Activated CD4-positive, alpha-beta T cell treated with anti-CD3 and anti-CD28 coated beads, Interleukin-2, amount 50 U/mL, for 48 hours (primary cell): Measurements from ENCODE around the gene ZNF341.
"Not testable (repeated sequence)": the region's sequence is repeated elsewhere in the genome, so short reads cannot be mapped to it uniquely, and the experiment has no call there.

Experiments used
- DNase-seq, 2 experiments: peaks; one replicate each; pipeline ENCODE4 v3.0.0-alpha.2; 2020

Gene ZNF341

DNA sequence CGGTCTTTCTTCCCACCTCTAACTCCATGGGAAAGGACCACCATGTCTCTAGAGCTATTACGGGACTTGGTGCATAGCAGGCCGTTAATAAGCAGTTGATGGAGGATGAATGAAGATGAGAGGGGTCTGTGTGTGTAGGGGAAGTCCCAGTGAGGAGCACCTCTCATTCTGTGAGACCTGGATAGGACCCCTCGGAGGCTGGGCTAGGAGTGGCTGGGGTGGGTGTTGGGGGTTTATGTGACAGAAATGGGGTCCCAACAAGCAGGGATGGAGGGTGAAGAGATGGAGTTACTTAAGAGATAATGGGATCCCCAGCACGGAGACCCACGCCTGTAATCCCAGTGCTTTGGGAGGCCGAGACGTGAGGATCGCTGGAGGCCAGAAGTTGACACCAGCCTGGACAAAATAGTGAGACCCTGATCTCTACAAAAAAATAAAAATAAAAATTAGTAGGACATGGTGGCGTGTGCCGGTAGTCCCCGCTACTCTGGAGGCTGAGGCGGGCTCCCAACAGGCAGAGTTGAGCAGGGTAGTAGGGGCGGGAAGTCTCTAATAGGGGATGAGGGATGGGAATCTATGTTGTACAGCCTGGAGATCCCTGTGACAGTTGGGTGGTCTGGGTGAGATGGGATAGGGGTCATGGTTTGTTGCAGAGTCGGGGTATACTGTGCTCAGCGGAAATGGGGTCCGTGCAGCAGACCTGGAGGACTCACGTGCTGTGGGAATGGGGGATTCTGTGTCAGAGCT, 677 bp upstream of the ZNF341 start:
- no peak for DNase-seq

DNA sequence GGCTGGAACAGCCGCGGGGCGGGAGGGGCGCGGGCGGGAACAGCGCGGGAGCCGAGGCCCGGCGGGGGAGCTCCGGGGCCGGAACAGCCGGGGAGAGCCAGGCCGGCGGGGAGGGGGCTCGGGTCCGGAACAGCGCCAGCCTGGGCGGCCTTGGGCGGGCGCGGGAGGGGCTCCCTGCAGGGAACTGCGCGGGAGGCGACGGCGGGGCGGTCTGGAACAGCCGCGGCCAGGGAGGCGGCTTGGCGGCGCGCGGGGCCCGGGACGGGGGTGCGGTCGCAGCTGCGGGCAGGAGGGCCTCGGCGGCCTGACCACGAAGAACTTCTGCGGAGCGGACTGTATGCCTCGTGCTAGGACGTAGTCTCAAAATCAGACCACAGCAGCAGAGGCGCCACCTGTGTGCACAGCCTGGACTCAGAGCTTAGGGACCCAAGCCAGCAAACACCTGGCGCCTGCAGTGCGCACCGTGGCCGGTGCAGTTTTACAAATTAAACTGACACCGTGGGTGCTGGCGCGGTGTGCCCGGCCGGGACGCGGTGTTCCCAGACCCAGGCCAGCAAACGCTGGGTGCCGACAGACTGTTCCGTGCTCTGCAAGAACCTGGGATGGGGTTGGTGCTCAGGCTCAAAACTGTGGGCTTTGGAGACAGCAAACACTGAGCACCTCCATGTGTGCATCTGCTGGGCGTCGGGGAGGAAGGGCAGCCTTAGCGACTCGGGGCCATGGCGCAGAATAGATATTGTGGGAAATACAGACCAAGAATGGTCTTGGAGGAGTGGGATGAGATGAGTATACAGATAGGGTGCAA, 572 bp downstream of the ZNF341 start:
- peak; percentile 75 to 77 for DNase-seq

DNA sequence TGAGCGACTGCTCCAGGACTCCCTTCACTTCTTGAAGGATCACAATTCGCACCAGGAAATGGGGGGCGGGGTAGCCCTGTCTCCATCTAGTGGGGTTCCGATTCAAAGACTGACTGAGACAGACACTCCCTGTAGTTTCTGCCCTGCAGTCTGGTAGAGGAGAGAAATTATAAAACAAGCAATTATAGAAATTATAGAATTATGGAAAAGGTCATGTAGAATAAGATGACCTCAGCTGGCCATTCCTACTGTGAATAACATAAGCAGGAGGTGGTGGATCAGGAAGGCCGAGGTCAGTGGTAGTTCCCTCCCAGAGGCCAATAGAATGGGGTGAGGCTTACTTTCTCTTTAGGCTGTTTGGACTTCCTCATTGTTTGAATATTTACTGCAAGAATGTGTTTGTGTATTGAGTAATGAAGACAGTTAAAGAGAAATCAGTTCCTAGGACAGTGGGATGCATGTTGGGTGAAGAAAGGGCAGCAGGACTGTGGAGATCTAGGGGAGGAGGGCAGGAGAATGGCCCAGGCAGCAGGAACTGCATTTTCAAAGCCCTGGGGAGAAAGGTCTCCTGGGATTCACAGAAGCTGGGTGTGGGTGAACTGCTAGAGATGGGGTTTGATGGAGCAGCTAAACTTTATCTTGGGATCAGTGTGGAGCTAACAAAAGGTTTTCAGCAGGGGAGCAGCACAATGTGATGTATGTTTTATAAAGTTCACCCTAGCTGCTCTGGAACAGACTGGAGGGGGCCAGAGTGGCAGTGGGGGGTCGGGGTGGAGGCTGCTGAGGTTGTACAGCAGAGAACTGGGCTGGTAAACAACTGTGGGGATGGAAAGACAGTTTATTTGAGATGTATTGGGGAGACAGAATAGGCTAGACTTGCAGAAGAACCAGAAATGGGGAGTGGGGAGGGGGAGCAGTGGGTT, 2.1 kb downstream of the ZNF341 start:
- DNase-seq, result no peak

DNA sequence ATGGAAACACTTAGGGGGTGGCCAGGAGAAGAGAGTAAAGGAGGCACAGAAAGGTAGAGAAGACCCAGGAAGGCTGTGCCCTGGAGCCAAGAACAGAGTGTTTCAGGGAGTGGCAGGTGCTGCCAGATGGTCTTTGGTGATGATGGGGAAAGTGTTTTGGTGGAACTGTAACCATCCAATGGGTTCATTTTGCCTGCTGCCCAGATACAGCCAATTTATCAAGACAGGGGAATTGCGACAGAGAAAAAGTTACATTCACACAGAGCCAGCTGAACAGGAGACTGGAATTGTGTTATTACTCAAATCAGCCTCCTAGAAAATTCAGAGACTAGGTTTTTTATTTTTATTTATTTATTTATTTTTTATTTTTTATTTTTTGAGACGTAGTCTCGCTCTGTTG, 5.2 kb downstream of the ZNF341 start:
- DNase-seq, result no peak

DNA sequence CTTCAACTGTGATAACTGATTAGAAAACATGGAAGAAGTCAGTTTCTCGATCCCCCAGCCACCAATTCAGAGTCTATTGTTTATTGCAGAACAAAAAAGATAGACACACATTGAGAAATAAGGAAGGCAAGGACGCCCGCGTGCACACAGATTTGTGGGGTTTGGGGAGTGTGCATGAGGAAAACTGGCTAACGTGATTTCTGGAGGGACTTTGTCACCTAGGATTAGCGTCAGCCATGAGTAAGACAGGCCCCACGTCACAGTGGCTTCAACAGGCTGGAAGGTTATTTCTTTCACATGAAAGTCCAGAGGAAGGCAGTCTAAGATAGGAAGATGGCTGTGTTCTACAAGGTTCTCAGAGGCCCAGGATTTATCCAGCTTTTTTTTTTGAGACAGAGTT, 7.7 kb downstream of the ZNF341 start:
- no peak for DNase-seq

DNA sequence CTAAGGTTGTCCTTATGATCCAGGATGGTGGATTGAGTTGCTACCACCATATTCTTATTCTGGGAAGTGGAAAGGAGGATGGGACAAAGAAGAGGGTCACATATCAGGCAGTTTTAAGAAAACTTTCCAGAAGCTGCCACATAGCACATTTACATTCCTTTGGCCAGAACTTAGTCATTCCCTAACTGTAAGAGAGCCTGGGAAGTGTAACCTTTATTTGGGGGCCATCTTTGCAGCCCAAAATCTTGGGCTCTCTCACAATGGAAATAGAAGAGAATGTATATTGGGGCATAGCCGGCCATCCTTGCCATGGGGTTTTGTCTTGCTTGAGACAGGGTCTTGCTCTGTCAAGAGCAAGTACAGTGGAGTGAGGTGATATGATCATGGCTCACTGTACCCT, 8.4 kb downstream of the ZNF341 start:
- DNase-seq, result no peak

DNA sequence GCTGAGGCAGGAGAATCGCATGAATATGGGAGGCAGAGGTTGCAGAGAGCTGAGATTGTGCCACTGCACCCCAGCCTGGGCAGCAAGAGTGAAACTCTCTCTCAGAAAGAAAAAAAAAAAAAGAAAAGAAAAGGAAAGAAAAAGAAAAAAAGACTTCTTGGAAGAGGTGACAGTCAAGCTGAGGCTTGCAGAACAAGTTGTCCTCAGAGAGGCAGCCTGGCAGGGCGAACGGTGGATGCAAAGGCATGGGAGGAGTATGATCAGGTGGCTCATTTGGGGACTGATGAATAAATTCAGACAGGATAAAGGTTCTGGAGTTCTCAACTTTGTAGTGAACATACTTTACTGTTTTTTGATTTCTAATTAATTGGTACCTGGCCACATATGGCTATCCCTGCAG, 12.4 kb downstream of the ZNF341 start:
- DNase-seq, result no peak

DNA sequence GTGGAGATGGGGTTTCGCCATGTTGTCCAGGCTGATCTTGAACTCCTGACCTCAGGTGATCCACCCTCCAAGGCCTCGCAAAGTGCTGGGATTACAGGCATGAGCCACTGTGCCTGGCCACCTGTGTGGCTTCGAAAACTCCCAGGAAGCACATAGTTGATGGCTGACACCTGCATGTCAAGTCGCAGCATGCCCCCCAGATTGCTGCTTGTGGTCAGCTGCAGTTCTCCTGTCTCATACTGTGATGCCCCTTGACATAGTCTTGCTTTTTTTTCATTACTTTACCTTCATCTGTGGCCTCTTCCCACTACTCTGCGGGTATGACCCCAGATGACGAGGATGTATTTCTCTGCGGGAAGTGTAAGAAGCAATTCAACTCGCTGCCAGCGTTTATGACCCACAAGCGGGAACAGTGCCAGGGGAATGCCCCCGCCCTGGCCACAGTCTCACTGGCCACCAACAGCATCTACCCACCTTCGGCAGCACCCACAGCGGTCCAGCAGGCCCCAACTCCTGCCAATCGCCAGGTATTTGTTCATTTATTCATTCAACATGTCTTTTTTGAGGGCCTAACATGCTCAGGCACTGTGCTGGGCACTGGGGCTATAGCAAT, 13.1 kb downstream of the ZNF341 start:
- DNase-seq, result no peak

DNA sequence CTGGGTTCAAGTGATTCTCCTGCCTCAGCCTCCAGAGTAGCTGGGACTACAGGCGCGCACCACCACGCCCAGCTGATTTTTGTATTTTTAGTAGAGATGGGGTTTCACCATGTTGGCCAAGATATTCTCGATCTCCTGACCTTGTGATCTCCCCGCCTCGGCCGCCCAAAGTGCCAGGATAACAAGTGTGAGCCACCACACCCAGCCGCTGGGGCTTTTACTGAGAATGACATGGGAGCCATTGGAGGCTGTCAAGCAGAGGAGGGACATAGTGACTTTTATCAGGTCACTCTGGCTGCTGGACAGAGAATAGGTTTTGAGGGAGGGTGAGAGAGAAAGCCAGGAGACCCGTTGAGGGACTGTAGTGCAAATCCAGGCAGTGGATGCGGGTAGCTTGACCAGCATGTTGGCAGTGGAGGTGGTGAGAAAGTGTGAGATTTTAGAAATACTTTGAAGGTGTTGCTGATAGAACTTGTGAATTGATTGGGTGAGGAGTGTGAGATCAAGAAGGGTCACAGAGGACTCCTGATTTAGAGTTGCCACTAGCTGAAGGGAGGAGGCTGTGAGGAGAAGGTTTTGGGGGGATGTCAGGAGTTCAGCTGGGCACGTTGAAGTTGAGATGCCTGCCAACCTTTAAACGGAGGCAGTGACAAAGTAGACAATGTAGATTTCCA, 14.7 kb downstream of the ZNF341 start:
- no peak for DNase-seq

DNA sequence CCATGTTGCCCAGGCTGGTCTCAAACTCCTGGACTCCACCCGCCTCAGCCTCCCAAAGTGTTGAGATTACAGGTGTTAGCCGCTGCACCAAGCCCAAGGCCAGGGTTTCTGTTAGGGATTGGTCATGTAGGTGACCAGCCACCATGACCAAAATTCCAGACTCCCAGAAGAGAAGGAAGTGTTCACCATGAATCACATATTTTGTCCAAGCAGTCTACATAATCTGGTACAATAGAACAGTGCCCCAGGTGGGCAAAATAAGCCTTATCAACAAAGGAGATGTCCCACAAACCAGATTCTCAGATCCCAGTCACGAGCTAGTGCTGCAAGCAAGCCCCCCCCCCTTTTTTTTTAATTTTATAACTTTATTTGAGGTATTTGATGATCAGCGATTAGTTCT, 20.0 kb downstream of the ZNF341 start:
- DNase-seq, result no peak

DNA sequence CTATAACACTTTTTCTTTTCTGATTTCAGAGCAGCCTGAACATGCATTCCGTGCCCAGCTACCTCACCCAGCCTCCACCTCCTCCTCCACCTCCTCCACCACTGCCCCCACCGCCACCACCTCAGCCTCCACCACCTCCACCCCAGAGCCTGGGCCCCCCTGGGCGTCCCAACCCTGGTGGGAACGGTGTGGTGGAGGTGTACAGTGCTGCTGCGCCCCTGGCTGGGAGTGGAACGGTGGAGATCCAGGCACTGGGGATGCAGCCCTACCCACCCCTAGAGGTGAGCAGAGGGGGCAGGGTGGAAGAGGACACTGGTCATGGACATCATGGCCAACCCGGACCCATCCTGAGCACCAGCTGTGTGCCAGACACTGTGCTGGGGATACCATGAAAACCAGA, 21.3 kb downstream of the ZNF341 start:
- no peak for DNase-seq

DNA sequence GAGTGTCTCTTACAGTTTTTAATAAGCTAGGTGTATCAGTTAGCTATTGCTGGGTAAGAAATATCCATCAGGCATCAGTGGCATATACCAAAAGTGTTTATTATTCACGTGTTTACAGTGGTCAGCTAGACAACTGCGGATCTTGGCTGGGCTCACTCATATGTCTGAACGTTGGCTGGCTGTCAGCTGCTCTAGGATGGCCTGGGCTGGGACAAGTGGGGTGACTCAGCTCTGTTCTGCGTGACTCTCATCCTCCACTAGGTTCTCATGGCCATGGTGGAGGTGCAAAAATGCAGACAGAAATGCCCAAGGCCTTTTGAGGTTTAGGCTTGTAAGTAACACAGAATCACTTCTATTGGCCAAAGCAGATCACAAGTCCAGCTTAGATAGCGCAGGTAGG, 22.0 kb downstream of the ZNF341 start:
- no peak for DNase-seq

DNA sequence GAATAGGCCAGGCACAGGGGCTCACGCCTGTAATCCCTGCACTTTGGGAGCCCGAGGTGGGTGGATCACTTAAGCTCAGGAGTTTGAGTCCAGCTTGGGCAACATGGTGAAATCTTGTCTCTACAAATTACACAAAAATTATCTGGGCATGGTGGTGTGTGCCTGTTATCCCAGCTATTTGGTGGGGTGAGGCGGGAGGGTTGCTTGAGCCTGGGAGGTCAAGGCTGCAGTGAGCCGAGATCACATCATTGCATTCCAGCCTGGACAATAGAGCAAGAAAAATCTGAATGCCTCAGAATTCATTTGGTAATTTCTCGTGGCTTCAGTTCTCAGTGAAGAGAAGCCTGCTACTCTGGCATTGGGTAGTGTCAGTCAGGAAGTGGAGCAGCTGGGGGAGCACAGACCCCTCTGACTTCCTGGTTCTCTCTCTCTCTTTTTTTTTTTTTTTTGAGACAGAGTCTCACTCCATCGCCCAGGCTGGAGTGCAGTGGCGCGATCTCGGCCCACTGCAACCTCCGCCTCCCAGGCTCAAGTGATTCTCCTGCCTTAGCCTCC, 24.2 kb downstream of the ZNF341 start:
- DNase-seq, result not testable (repeated sequence)

DNA sequence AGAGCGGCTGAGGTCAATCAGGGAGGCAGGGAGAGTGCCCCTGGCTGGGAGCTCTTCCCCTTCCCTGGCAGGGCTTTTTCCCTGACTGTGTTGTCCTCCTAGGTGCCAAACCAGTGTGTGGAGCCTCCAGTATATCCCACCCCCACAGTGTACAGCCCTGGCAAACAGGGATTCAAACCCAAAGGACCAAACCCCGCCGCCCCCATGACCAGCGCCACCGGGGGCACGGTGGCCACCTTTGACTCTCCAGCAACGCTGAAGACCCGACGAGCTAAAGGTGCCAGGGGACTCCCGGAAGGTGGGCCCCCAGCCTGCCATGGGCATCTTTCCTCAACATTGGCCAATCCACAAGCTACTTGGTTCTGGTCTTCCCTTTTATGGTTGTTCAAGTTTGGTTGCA, 25.2 kb downstream of the ZNF341 start:
- no peak for DNase-seq

DNA sequence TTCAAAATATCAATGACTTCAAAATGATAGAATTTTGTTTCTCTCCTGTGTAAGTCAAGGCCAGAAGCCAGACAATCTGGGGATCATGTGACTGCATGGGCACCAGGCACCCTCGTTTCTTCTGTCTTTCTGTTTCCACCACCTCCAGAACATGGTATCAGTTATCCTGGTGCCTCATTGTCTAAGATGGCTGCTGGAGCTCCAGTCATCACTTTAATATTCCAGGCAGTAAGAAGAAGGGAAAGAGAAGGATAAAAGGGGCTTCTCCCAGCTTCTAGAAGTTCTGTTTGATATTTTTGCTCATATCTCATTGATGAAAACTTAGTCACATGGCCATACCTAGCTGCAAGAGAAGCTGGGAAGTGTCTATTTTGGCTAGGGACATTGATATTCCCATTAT, 25.7 kb downstream of the ZNF341 start:
- DNase-seq, result no peak

DNA sequence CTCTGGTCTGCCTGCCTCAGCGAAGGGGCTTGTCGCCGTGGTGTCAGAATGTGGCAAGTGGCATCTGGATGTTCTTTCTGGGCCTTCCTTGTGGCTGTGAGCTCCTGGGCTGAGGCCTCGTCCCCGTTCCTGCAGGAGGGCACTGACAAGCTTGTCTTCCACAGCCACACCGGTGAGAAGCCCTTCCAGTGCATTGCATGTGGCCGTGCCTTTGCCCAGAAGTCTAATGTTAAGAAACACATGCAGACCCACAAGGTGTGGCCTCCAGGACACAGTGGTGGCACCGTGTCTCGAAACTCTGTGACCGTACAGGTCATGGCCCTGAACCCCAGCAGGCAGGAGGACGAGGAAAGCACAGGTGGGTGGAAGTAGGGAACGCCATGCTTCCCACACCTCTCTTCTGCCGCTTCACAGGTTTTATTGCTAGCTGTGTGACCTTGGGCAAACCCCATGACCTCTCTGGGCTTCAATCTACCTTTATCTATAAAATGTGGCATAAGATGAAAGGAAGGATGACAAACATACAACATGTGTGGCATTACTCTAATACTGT, 30.0 kb downstream of the ZNF341 start:
- DNase-seq, result no peak

DNA sequence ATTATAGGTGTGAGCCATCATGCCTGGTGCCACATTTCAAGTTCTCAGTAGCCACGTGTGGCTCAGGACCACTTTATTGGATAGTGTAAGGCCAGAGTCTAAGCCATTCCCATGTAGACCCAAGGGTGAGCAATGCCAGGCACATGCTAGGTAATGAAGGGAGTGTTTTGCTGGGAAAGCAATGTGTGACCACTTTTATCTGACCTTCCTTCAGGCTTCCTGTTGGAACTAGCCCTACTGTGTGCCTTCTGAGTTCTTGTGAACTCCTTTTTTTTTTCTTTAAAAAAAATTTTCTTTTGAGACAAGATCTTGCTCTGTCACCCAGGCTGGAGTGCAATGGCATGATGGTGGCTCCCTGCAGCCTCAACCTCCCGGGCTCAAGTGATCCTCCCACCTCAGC, 33.3 kb downstream of the ZNF341 start:
- DNase-seq, result no peak

DNA sequence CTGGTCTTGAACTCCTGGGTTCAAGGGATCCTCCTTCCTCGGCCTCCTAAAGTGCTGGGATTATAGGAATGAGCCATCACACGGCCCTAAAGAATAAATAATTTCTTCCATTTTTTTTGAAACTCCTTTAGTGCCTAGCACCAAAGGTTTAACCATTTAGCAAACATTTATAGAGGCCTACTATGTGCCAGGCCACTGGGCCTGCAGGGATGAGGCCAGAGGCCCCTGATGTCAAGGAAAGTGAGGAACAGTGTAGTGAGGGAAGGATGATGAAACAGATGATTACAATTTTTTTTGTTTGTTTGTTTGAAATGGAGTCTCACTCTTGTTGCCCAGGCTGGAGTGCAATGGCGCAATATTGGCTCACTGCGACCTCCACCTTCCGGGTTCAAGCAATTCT, 33.8 kb downstream of the ZNF341 start:
- DNase-seq, result no peak

DNA sequence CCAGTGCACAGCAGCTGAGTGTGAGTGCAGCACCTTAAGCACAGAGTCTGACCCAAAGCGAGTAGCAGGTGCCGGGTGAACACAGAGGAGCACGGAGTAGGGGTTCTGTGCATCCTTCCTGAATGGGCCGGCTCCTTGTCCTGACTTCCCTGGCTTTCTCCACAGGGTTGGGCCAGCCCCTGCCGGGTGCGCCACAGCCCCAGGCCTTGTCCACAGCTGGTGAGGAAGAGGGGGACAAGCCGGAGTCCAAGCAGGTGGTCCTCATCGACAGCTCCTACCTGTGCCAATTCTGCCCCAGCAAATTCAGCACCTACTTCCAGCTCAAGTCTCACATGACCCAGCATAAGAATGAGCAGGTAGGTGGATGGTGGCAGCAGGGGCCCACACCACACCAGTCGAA, 34.9 kb downstream of the ZNF341 start:
- no peak for DNase-seq

DNA sequence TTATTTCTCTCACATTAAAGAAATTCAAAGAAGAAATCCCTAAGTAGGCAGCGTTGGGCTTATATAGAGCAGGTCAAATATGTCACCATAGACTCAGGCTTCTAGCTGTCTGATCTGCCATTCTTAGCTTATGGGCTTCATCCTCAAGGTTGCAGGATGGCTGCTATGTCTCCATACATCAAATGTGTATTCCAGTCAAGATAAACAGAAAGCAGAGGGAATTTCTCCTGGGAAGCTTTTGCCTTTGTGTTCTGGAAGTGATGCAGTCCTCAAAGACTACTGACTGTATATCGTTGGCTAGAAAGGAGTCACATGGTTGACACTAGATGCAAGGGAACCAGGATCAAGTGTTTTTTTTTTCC, 36.0 kb downstream of the ZNF341 start:
- no peak for DNase-seq

DNA sequence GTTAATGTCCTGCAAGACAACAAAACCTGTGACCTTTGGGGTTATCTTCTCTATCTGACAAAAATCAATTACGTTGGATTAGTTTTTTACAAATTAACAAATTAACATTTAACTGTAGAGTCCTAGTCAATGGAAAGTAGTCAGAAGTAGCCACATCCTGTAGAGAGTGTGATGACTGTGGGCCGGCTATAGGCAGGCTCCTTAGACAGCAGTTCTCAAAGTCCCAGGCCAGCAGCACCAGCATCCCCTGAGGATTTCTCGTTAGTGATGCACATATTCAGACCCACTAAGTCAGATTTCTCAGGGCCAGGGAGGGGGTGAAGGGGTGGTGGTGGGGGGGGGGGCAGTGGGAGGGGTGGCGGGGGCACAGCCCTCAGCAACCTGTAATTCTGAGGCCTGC, 37.2 kb downstream of the ZNF341 start:
- no peak for DNase-seq

DNA sequence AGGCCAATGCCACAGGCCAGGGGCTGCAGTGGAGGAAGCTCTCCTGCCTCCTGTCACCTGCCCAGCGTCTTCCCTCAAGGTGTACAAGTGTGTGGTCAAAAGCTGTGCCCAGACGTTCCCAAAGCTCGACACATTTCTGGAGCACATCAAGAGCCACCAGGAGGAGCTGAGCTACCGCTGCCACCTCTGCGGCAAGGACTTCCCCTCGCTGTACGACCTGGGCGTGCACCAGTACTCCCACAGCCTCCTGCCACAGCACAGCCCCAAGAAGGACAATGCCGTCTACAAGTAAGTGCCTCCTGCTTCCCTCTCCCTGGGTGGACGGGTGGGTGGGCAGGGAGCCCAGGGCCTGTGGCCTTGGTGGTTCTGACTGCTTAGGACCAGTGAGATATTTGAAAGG, 38.2 kb downstream of the ZNF341 start:
- no peak for DNase-seq
